Fibroblast of mammary gland (primary cell): Measurements from ENCODE around the gene KL.

Experiments used
- DNase-seq: peaks from one replicate; pipeline ENCODE4 v3.0.0-alpha.2; 2010; ENCODE audit warnings: low read depth
- H3K4me3 ChIP-seq: 2 replicates; pipeline ENCODE4 v1.5.1; 2011; ENCODE audit warnings: low read depth, mild to moderate bottlenecking, low read length, moderate library complexity; ENCODE audit not compliant: control insufficient read depth
- CTCF ChIP-seq: conservative IDR thresholded peaks from 2 replicates; pipeline ENCODE4 v1.5.1; 2011; ENCODE audit warnings: low read depth, low read length, inconsistent platforms; ENCODE audit not compliant: control insufficient read depth, insufficient read depth

The KL gene

GRCh38 chr13:32987462-32987861 lies 28.8 kb upstream of the KL start:
- DNase-seq = no peak
- H3K4me3 ChIP-seq = no peak overlapping the region
- TF ChIP-seq CTCF = no peak

GRCh38 chr13:32988608-32989289 lies 27.5 kb upstream of the KL start:
- no peak for TF ChIP-seq CTCF
- DNase-seq = peak; percentile 12
- no peak overlapping the region for H3K4me3 ChIP-seq

GRCh38 chr13:32989290-32989667 lies 26.9 kb upstream of the KL start:
- no peak for DNase-seq
- H3K4me3 ChIP-seq = no peak overlapping the region
- no peak for TF ChIP-seq CTCF

GRCh38 chr13:32989942-32990341 lies 26.3 kb upstream of the KL start:
- DNase-seq = no peak
- H3K4me3 ChIP-seq = no peak overlapping the region
- TF ChIP-seq CTCF = no peak

- TF ChIP-seq CTCF = no peak
- no peak for DNase-seq
- no peak overlapping the region for H3K4me3 ChIP-seq
Measured at GRCh38 chr13:32993145-32993544, 23.1 kb upstream of the KL start.

GRCh38 chr13:32997399-32997798 lies 18.8 kb upstream of the KL start:
- DNase-seq = no peak
- no peak overlapping the region for H3K4me3 ChIP-seq
- no peak for TF ChIP-seq CTCF

- H3K4me3 ChIP-seq = no peak overlapping the region
- no peak for DNase-seq
- no peak for TF ChIP-seq CTCF
Measured at GRCh38 chr13:32998966-32999365, 17.3 kb upstream of the KL start.
